Measurements from ENCODE around the gene ANKS1B.

Gene ANKS1B

GRCh38 chr12:99573980-99574379 is 410.8 kb downstream of the ANKS1B start:
- no peak for DNase-seq (ENCODE audit: low read depth)

GRCh38 chr12:99567072-99567471 is 417.7 kb downstream of the ANKS1B start:
- DNase-seq (ENCODE audit: low read depth): no peak

GRCh38 chr12:99558109-99558508 is 426.6 kb downstream of the ANKS1B start:
- DNase-seq (ENCODE audit: low read depth): no peak

- no peak for DNase-seq (ENCODE audit: low read depth)
Observed at GRCh38 chr12:99553461-99553860, 431.3 kb downstream of the ANKS1B start.

- DNase-seq (ENCODE audit: low read depth): no peak
Observed at GRCh38 chr12:99552022-99552421, 432.7 kb downstream of the ANKS1B start.

- DNase-seq (ENCODE audit: low read depth): no peak
Observed at GRCh38 chr12:99549651-99550050, 435.1 kb downstream of the ANKS1B start.

- no peak for DNase-seq (ENCODE audit: low read depth)
Observed at GRCh38 chr12:99549196-99549595, 435.5 kb downstream of the ANKS1B start.

- DNase-seq (ENCODE audit: low read depth): no peak
Observed at GRCh38 chr12:99544457-99544856, 440.3 kb downstream of the ANKS1B start.

GRCh38 chr12:99529966-99530365 is 454.8 kb downstream of the ANKS1B start:
- DNase-seq (ENCODE audit: low read depth): no peak

GRCh38 chr12:99528478-99528877 is 456.3 kb downstream of the ANKS1B start:
- DNase-seq (ENCODE audit: low read depth): no peak

- DNase-seq (ENCODE audit: low read depth): no peak
Observed at GRCh38 chr12:99523853-99524252, 460.9 kb downstream of the ANKS1B start.

GRCh38 chr12:99522456-99522855 is 462.3 kb downstream of the ANKS1B start:
- no peak for DNase-seq (ENCODE audit: low read depth)

GRCh38 chr12:99521664-99522063 is 463.1 kb downstream of the ANKS1B start:
- DNase-seq (ENCODE audit: low read depth): no peak

GRCh38 chr12:99513066-99513465 is 471.7 kb downstream of the ANKS1B start:
- no peak for DNase-seq (ENCODE audit: low read depth)

- DNase-seq (ENCODE audit: low read depth): no peak
Observed at GRCh38 chr12:99505805-99506204, 478.9 kb downstream of the ANKS1B start.

GRCh38 chr12:99498756-99499155 is 486.0 kb downstream of the ANKS1B start:
- DNase-seq (ENCODE audit: low read depth): no peak

- no peak for DNase-seq (ENCODE audit: low read depth)
Observed at GRCh38 chr12:99495799-99496198, 488.9 kb downstream of the ANKS1B start.

- DNase-seq (ENCODE audit: low read depth): no peak
Observed at GRCh38 chr12:99493197-99493596, 491.5 kb downstream of the ANKS1B start.

- no peak for DNase-seq (ENCODE audit: low read depth)
Observed at GRCh38 chr12:99486277-99486676, 498.5 kb downstream of the ANKS1B start.

GRCh38 chr12:99479149-99479548 is 505.6 kb downstream of the ANKS1B start:
- no peak for DNase-seq (ENCODE audit: low read depth)

- no peak for DNase-seq (ENCODE audit: low read depth)
Observed at GRCh38 chr12:99476956-99477355, 507.8 kb downstream of the ANKS1B start.

GRCh38 chr12:99455350-99456035 is 529.2 kb downstream of the ANKS1B start:
- no peak for DNase-seq (ENCODE audit: low read depth)

GRCh38 chr12:99454539-99455172 is 530.1 kb downstream of the ANKS1B start:
- DNase-seq (ENCODE audit: low read depth): no peak

Measured in stimulated activated CD8-positive, alpha-beta memory T cell treated with anti-CD3 and anti-CD28 coated beads, Interleukin-15, amount 100 ng/mL, for 24 hours (primary cell).